ENCODE data around the gene UGDH. TPM values are rescaled to one million over a fixed set of nuclear protein-coding genes. Genes with fewer than 3 reads are reported as not detected.
"Not testable (repeated sequence)": the region's sequence is repeated elsewhere in the genome, so short reads cannot be mapped to it uniquely, and the experiment has no call there.

Gene UGDH
- total and polyA plus RNA-seq, 7 donors, result 33.4 to 140 (median 51.2) TPM

DNA sequence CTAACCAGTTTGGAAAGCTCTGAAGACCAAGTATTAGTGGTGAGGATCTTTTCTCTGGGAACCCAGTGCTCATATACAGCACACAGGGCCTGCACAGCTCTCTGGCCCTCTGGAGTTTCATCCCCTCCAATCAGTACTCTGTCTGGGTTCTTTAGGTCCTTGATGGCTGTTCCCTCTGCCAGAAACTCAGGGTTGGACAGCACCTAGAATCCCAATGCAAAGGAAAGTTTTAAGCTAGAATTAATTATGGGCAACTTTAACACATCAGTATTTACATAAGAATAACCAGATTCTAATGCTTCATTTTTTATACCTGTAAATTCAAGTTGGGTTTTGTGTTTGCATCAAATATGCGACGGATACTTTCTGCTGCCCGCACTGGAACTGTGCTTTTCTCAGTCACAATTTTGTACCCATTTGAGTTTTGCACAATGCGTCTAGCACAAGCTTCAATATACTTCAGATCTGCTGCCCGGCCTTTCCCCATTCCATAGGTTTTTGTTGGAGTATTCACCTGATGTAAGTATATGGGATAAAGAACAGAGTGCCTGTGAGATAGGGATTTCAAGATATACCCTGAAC is 16.8 kb downstream of the UGDH start:
- Histone ChIP-seq H3K9me3 (no peaks in the 10 kb centered on the region), H3K36me3 (peaks cover 24 to 84% (median 32%) of the 10 kb centered on the region in 4 donors), H3K4me1 (no peaks in the 10 kb centered on the region), H3K4me3 (no peak overlapping the region), H3K27me3 (no peaks in the 10 kb centered on the region), H3K27ac (no peak overlapping the region)
- intact Hi-C loops (cut with DNase I), result no loop called here
- DNase-seq, result no peak
- 98% methylated on average over 5 of the region's 5 CpGs for WGBS, 2 donors
- TF ChIP-seq POLR2AphosphoS5 (IDR thresholded peaks at IDR 0.05) (no peak), POLR2A (IDR thresholded peaks at IDR 0.05) (no peak), EP300 (IDR thresholded peaks at IDR 0.05) (no peak)
- TF ChIP-seq, protein P1, sequence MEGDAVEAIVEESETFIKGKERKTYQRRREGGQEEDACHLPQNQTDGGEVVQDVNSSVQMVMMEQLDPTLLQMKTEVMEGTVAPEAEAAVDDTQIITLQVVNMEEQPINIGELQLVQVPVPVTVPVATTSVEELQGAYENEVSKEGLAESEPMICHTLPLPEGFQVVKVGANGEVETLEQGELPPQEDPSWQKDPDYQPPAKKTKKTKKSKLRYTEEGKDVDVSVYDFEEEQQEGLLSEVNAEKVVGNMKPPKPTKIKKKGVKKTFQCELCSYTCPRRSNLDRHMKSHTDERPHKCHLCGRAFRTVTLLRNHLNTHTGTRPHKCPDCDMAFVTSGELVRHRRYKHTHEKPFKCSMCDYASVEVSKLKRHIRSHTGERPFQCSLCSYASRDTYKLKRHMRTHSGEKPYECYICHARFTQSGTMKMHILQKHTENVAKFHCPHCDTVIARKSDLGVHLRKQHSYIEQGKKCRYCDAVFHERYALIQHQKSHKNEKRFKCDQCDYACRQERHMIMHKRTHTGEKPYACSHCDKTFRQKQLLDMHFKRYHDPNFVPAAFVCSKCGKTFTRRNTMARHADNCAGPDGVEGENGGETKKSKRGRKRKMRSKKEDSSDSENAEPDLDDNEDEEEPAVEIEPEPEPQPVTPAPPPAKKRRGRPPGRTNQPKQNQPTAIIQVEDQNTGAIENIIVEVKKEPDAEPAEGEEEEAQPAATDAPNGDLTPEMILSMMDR (IDR thresholded peaks at IDR 0.05), result no peak

DNA sequence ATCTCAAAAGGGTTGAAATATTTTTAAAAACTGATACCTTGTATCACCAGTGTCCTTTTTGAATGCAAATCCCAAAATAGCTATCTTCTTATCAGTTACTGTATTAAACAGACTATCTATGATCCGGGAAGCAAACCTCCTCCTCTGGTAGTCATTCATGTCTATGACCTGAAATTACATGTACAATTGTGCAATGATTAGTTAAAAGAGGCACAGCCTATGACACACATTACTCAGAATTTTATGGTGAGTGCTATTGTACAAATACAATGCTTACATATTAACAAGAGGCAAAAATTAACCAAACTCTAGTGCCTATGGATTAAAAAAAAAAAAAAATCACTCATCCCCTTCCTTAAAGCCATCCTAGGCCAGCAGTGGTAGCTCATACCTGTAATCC is 21.7 kb downstream of the UGDH start:
- TF ChIP-seq POLR2AphosphoS5 (IDR thresholded peaks at IDR 0.05) (no peak), POLR2A (IDR thresholded peaks at IDR 0.05) (no peak), EP300 (IDR thresholded peaks at IDR 0.05) (no peak)
- TF ChIP-seq, protein P1 (IDR thresholded peaks at IDR 0.05), result no peak
- intact Hi-C loops (cut with DNase I), result no loop called here
- no peaks in the 10 kb centered on the region for H3K27me3 ChIP-seq
- peaks cover 46 to 99% (median 63%) of the 10 kb centered on the region in 4 donors for H3K36me3 ChIP-seq
- no peaks in the 10 kb centered on the region for H3K4me1 ChIP-seq
- no peaks in the 10 kb centered on the region for H3K9me3 ChIP-seq
- WGBS, 2 donors, result 32 to 79% methylated on average over 1 of the region's 1 CpG
- no peak for DNase-seq
- H3K27ac ChIP-seq, result no peak overlapping the region
- no peak overlapping the region for H3K4me3 ChIP-seq

DNA sequence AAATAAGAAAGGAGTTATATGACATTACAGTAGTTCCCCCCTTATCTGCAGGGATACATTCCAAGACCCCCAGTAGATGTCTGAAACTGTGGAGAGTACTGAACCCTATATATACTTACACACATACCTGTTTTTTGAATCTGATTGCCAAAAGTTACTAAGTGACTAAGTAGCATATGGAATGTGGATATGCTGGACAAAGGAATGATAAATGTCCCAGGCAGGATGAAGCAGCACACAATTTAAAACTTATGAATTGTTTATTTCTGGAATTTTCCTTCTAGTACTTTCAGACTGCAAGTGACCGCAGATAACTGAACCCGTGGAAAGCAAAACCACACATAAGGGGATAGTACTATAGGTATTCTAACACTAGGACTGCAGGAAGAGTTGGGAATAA is 22.7 kb downstream of the UGDH start:
- intact Hi-C loops (cut with DNase I), result no loop called here
- TF ChIP-seq EP300 (IDR thresholded peaks at IDR 0.05) (no peak), POLR2AphosphoS5 (IDR thresholded peaks at IDR 0.05) (no peak)
- TF ChIP-seq, protein P1 (IDR thresholded peaks at IDR 0.05), result no peak
- Histone ChIP-seq H3K9me3 (no peaks in the 10 kb centered on the region), H3K36me3 (peaks cover 37 to 99% (median 60%) of the 10 kb centered on the region in 4 donors), H3K4me3 (no peak overlapping the region), H3K4me1 (no peaks in the 10 kb centered on the region), H3K27me3 (no peaks in the 10 kb centered on the region), H3K27ac (no peak overlapping the region)
- DNase-seq, result no peak
- WGBS, 2 donors, result 97 to 98% methylated on average over 2 of the region's 2 CpGs

DNA sequence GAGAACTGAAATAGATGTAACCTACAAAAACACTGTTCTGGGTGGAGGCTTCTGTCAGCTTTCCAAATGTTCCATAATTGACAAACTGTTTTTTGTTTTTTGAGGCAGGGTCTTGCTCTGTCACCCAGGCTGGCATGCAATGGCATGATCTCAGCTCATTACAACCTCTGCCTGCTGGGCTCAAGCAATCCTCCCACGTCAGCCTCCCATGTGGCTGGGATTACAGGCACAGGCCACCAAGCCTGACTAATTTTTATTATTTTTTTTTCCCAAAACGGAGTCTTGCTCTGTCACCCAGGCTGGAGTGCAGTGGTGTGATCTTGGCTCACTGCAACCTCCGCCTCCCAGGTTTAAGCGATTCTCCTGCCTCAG is 24.6 kb downstream of the UGDH start:
- H3K9me3 ChIP-seq; H3K4me1 ChIP-seq; intact Hi-C loops (cut with DNase I); H3K4me3 ChIP-seq; H3K27me3 ChIP-seq; DNase-seq: not testable (repeated sequence)
- H3K27ac ChIP-seq, result peak overlapping the region in 1 of 4 donors; percentile 47
- peaks cover 23 to 97% (median 52%) of the 10 kb centered on the region in 4 donors for H3K36me3 ChIP-seq
- WGBS, 2 donors, result 89 to 92% methylated on average over 4 of the region's 4 CpGs

DNA sequence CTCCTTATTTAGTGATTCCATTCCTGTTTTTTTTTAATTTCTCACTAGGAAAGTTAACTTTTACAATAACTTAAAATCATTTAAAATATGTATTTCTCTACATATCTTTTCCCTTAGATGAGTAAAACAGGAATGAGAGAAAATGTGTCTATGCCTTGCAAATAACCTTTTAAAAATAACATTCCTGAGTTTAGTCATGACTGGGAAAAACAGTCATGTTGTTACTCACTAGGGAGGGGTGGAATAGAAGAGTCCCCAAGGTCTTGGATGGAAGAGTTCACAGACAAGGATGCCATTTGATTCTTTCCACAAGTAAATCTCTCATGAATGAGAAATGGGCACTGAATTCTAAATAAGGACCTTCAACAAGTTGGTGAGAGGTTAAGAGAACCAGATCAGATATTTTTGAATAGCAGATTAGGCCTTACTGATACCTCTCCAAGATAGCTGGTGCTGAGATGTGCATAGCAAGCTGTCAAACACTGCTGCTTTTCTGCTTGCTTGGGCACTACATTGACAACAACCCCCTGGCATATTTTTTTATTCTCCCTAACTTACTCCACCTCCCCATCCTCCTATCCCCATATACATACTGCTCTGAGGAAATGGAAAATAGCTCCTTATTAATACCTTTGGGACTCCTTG is 25.1 kb downstream of the UGDH start:
- intact Hi-C loops (cut with DNase I), result no loop called here
- TF ChIP-seq POLR2A (IDR thresholded peaks at IDR 0.05), result no peak
- TF ChIP-seq EP300 (IDR thresholded peaks at IDR 0.05), result no peak
- no peak for TF ChIP-seq POLR2AphosphoS5 (IDR thresholded peaks at IDR 0.05)
- TF ChIP-seq, protein P1 (IDR thresholded peaks at IDR 0.05), result no peak
- peaks cover 23 to 92% (median 49%) of the 10 kb centered on the region in 4 donors for H3K36me3 ChIP-seq
- no peak for DNase-seq
- no peaks in the 10 kb centered on the region for H3K27me3 ChIP-seq
- no peaks in the 10 kb centered on the region for H3K4me1 ChIP-seq
- no peaks in the 10 kb centered on the region for H3K9me3 ChIP-seq
- H3K27ac ChIP-seq, result peak overlapping the region in 1 of 4 donors; percentile 47
- no peak overlapping the region for H3K4me3 ChIP-seq
